Measurements from ENCODE around the gene CHDH. TPM values are rescaled to one million over a fixed set of nuclear protein-coding genes. Genes with fewer than 3 reads are reported as not detected.
A peak's percentile ranks its signal among the peaks of the same experiment; 100 is the strongest.

CHDH gene
- total RNA-seq, 1 donor from 2014 or later = 3.2 TPM

DNA sequence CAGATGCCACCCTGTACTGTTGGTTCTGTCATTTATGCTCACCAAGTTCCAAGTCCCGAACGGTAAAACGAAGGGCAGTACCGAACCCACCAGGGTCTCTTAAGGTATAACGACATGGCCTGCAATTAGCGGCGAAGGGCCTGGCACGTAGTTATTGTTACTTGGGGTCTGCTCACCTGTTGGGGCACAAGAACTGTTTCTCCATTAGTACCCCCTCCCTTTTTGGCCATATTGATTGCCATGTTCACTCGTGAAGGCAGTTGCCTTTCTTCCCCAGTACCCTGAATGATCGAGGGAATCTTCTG lies 584 bp upstream of the CHDH start:
- H3K4me3 Mint-ChIP-seq = peak overlapping the region; percentile 60
- no peaks in the 10 kb centered on the region for H3K9me3 Mint-ChIP-seq
- H3K27ac Mint-ChIP-seq = no peak overlapping the region
- peaks cover 17% of the 10 kb centered on the region for H3K4me1 Mint-ChIP-seq
- DNase-seq (ENCODE audit: low spot score in 2 of 2, unreplicated experiment in 2 of 2) = no peak
- H3K36me3 Mint-ChIP-seq = no peaks in the 10 kb centered on the region
- peaks cover 34% of the 10 kb centered on the region for H3K27me3 Mint-ChIP-seq (ENCODE audit: low read depth)
- TF ChIP-seq, protein P1, sequence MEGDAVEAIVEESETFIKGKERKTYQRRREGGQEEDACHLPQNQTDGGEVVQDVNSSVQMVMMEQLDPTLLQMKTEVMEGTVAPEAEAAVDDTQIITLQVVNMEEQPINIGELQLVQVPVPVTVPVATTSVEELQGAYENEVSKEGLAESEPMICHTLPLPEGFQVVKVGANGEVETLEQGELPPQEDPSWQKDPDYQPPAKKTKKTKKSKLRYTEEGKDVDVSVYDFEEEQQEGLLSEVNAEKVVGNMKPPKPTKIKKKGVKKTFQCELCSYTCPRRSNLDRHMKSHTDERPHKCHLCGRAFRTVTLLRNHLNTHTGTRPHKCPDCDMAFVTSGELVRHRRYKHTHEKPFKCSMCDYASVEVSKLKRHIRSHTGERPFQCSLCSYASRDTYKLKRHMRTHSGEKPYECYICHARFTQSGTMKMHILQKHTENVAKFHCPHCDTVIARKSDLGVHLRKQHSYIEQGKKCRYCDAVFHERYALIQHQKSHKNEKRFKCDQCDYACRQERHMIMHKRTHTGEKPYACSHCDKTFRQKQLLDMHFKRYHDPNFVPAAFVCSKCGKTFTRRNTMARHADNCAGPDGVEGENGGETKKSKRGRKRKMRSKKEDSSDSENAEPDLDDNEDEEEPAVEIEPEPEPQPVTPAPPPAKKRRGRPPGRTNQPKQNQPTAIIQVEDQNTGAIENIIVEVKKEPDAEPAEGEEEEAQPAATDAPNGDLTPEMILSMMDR (IDR thresholded peaks at IDR 0.05; ENCODE audit: unreplicated experiment) = no peak

DNA sequence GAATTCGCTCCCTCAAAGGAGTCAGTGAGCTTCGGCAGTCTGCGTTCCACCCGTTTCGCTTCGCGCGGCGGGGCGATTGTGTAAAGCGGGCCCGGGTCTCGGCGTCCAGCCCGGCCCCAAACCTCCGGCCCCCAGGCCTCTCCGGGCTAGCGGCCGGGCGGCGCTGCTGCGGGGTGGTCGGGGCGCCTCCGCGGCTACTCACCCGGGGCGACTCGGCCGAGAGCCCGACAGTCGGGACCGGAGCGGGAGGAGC lies 412 bp downstream of the CHDH start:
- Mint-ChIP-seq H3K4me1 (peaks cover 15% of the 10 kb centered on the region), H3K27me3 (ENCODE audit: low read depth) (peaks cover 34% of the 10 kb centered on the region), H3K4me3 (peak overlapping the region; percentile 67), H3K36me3 (no peaks in the 10 kb centered on the region), H3K9me3 (no peaks in the 10 kb centered on the region), H3K27ac (no peak overlapping the region)
- TF ChIP-seq, protein P1 (IDR thresholded peaks at IDR 0.05; ENCODE audit: unreplicated experiment) = no peak
- peak in 1 of 2 experiments; percentile 64 for DNase-seq (ENCODE audit: low spot score in 2 of 2, unreplicated experiment in 2 of 2)

DNA sequence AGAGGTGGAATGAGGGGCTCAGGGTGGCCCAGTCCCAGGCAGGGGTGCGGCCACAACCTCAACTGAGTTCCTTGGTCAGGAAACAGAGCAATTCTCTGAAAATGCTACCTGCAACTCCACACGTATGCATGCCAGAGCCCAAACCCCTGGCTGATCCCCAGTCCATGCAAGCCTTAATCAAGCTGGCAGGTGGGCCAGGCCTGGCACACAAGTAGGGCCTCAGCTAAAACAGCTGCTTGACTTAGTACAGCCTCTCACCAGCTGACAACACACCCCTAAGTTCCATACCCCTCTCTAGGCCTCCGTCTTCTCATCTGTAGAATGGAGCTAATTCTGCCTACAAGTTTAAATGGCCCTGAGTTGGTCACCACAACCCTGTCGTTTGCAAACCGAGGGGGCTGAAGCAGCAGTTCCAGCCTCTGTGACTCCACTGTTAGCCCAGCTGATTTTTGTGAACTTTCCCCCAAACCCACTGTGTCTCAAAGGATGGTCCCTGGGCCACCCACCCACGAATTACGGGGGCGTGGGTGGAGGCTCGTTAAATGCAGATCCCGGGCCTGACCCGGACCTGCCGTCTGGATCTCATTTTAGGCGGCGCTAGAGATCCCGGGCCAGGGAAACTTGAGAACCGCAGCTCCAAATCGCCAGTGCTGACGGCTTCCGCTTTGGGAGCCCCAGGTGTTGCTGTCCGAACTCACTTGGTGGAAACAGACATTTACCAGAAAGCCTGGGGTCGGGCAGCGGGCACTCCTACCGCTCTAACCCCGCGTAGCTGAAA lies 927 bp downstream of the CHDH start:
- Mint-ChIP-seq H3K9me3 (no peaks in the 10 kb centered on the region), H3K4me3 (peak overlapping the region; percentile 67), H3K27me3 (ENCODE audit: low read depth) (peaks cover 34% of the 10 kb centered on the region), H3K27ac (no peak overlapping the region), H3K36me3 (no peaks in the 10 kb centered on the region), H3K4me1 (peaks cover 15% of the 10 kb centered on the region)
- TF ChIP-seq, protein P1 (IDR thresholded peaks at IDR 0.05; ENCODE audit: unreplicated experiment) = no peak
- DNase-seq (ENCODE audit: low spot score in 2 of 2, unreplicated experiment in 2 of 2) = no peak

DNA sequence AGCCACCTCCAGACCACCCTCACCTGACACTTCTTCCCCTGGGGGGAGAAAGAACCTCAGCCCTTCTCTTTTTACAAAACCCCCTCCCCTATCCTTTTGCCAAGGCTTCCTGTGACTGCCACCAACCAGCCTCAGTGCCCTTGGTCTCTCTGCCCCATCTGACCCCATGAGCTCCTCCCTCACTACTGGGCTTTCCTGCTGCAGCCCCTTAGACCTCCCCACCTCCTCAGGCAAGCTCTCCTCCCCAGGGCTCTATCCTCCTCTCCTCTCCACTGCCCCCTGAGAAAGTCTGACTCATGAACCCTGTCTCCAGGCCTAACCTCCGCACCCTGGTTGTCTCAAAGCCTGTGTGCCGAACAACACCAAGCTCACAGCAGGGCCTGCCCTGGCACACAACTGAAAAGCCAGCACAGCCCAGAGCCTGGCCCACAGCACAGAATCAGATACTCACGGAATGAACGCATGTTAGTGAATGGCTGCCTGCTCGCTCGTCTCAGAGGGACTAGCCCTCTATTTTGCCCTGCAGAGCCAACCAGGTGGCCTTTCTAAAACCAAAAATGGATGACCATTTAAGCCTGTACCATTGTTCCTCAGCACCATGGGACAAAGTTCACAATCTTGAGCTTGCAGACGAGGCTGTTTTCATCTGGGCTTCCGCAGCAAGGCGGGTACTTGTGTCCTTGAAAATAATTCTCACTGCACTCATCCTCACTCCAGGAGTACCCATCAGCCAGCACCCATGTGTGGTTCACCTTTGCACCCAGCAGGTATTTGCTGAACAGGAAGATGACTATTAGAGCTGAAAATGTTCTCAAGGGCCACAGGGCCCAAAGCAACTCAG lies 1.7 kb downstream of the CHDH start:
- Mint-ChIP-seq H3K36me3 (no peaks in the 10 kb centered on the region), H3K4me1 (peaks cover 15% of the 10 kb centered on the region), H3K27me3 (ENCODE audit: low read depth) (peaks cover 34% of the 10 kb centered on the region), H3K27ac (no peak overlapping the region), H3K4me3 (peak overlapping the region; percentile 67), H3K9me3 (no peaks in the 10 kb centered on the region)
- DNase-seq (ENCODE audit: low spot score in 2 of 2, unreplicated experiment in 2 of 2) = no peak
- TF ChIP-seq, protein P1 (IDR thresholded peaks at IDR 0.05; ENCODE audit: unreplicated experiment) = no peak

DNA sequence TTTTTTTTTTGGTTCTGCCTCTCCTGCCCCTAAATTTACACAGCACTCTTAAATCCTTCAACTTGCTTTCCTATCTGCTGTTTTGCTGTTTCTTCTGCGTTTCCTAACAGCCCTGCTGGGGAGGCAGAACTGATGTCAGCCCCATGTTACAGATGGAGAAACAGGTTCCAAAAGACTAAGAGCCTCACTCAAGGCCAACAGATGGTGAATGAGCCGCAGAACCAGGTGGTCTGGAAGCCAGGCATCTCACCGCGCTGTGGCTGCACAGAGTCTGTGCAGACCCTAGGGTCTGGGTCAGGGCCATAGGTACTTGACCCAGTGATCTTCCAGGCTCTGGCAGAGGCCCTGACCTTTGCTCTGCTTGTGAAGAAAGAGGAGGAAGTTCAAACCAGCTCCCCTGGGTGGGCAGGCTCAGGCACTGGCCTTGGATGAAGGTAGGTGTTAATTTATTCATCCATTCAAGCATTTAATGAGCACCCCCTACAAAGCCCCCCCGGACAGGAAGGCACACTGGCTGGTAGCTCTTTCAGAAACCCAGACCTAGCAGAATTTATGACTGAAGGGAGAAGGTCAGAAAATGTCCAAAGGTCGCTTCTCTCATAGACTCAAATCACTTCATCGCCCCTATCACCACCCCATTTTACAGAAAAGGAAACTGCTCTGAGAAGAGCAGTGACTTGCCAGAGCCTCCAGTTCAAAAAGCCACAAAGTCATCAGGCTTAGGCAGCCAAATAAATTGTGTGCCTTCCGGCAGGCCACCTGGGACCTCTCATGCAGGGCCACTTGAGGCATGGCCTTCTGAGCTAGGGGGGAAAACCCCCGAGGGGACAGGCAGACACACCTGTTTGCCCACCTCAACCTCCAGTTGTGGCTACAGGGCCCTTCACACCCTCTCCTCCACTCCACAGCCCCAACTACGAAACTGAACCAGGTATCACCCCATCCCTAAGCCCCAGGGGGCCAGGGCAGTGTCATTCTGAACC lies 2.7 kb downstream of the CHDH start:
- TF ChIP-seq, protein P1 (IDR thresholded peaks at IDR 0.05; ENCODE audit: unreplicated experiment) = no peak
- H3K36me3 Mint-ChIP-seq = no peaks in the 10 kb centered on the region
- H3K9me3 Mint-ChIP-seq = no peaks in the 10 kb centered on the region
- H3K27ac Mint-ChIP-seq = no peak overlapping the region
- no peak for DNase-seq (ENCODE audit: low spot score in 2 of 2, unreplicated experiment in 2 of 2)
- peaks cover 15% of the 10 kb centered on the region for H3K4me1 Mint-ChIP-seq
- peaks cover 29% of the 10 kb centered on the region for H3K27me3 Mint-ChIP-seq (ENCODE audit: low read depth)
- no peak overlapping the region for H3K4me3 Mint-ChIP-seq
